Thymus (tissue), 11 donors: ENCODE data around the gene ZNF283. TPM values are rescaled to one million over a fixed set of nuclear protein-coding genes. Genes with fewer than 3 reads are reported as not detected.

Experiments used
- DNase-seq, 9 donors: peaks; one replicate each; pipeline ENCODE4 v3.0.0-alpha.2; 2013; ENCODE audit warnings: low spot score in 9 of 9, low read depth in 6 of 9, missing footprints in 1 of 9
- H3K27ac ChIP-seq, 2 donors: one replicate each; pipeline ENCODE4 v1.5.1; 2013; ENCODE audit warnings: control low read depth in 1 of 2, low read depth in 1 of 2, low read length in 1 of 2, mild to moderate bottlenecking in 1 of 2, moderate library complexity in 1 of 2
- H3K27me3 ChIP-seq, 2 donors: one replicate each; pipeline ENCODE4 v1.5.1; 2013; ENCODE audit warnings: low read length in 1 of 2; ENCODE audit not compliant: control insufficient read depth in 2 of 2, insufficient read depth in 1 of 2
- H3K36me3 ChIP-seq, 2 donors: one replicate each; pipeline ENCODE4 v1.5.1; 2013; ENCODE audit warnings: low read length in 1 of 2, mild to moderate bottlenecking in 1 of 2, moderate library complexity in 1 of 2; ENCODE audit not compliant: control insufficient read depth in 2 of 2, insufficient read depth in 2 of 2
- H3K4me1 ChIP-seq, 2 donors: one replicate each; pipeline ENCODE4 v1.5.1; 2013; ENCODE audit warnings: low read length in 2 of 2; ENCODE audit not compliant: control insufficient read depth in 2 of 2, insufficient read depth in 2 of 2
- H3K4me3 ChIP-seq, 2 donors: one replicate each; pipeline ENCODE4 v1.5.1; 2013; ENCODE audit warnings: low read length in 2 of 2, control low read depth in 1 of 2, mild to moderate bottlenecking in 1 of 2
- H3K9me3 ChIP-seq, 2 donors: one replicate each; pipeline ENCODE4 v1.5.1; 2013; ENCODE audit warnings: low read length in 1 of 2, mild to moderate bottlenecking in 1 of 2; ENCODE audit not compliant: control insufficient read depth in 2 of 2, insufficient read depth in 1 of 2
- WGBS: extraction: QIAGEN DNeasy Blood & Tissue Kit; methylation state at CpG from one replicate; pipeline ENCODE4 v1.1.7; 2013; 5-methylcytosine and 5-hydroxymethylcytosine counted together
- polyA plus RNA-seq: library from polyadenylated mRNA; stranded (reverse); fragments of 200-250 nt; gene quantifications from one replicate; pipeline ENCODE4 v1.2.3, GENCODE V29; 2013
- total RNA-seq: library from RNA; stranded (reverse); fragments of 120-200 nt; gene quantifications from one replicate; pipeline ENCODE4 v1.2.4, GENCODE V29; 2013
- donor health status: healthy.

Gene ZNF283
- total and polyA plus RNA-seq, 2 donors: 4.6 to 5.9 TPM

DNA sequence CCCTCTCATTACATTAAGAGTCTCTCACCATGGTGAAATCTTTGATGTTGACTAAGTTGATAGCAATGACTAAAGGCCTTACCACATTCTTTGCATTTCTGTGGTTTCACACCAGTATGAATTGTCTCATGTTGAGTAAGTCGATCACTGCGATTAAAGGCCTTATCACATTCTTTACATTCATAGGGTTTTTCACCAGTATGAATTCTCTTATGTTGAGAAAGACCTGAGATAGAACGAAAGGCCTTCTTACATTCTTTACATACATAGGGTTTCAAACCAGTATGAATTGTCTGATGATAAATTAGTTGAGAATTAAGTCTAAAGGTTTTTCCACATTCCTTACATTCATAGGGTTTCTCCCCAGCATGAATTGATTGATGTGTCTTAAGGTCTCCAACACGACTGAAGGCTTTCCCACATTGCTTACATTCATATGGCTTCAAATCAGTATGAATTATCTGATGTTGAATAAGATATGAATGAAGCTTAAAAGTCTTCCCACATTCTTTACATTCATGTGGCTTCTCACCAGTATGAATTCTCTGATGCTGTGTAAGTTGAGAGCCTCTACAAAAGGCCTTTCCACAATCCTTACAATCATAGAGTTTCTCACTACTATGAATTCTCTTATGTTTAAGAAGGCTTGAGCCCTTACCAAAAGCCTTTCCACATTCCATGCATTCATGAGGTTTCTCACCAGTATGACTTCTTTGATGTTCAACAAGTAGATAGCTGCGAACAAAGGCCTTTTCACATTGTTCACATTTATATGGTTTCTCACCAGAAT lies 45.6 kb downstream of the ZNF283 start:
- WGBS: 81% methylated on average over 5 of the region's 5 CpGs
- no peaks in the 10 kb centered on the region for H3K4me1 ChIP-seq
- no peak for DNase-seq
- no peak overlapping the region for H3K4me3 ChIP-seq
- H3K9me3 ChIP-seq: peaks cover 0 to 7% of the 10 kb centered on the region in 2 donors
- H3K36me3 ChIP-seq: no peaks in the 10 kb centered on the region
- H3K27ac ChIP-seq: no peak overlapping the region
- no peaks in the 10 kb centered on the region for H3K27me3 ChIP-seq

GRCh38 chr19:43880483-43880882 lies 53.4 kb downstream of the ZNF283 start:
- Histone ChIP-seq H3K9me3 (peaks cover 0 to 5% of the 10 kb centered on the region in 2 donors), H3K27me3 (no peaks in the 10 kb centered on the region), H3K4me3 (no peak overlapping the region), H3K27ac (no peak overlapping the region), H3K4me1 (no peaks in the 10 kb centered on the region), H3K36me3 (no peaks in the 10 kb centered on the region)
- DNase-seq: no peak
- WGBS: 93% methylated on average over 5 of the region's 5 CpGs

DNA sequence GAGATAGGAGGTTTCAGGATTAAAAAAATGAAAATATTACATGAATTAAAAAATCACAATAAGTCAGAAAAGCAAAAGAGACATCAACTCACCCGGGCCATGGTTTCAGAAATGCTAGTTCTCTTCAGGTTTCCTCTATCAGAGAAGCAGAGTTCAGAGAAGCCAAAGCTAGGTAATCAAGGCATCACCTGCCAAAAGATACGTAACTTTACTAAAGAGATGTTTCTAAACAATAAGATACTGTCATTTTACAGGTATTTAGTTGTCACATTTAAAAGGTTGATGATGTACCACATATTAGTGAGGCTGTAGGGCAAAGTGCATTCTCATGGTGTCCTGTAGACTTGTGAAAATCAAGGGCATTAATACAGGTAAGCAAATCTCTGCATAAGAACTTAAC lies 56.7 kb downstream of the ZNF283 start, which contains the start of gene ZNF404:
Gene ZNF404 (minus strand): TSS at position 101 of the 400 bp plus-strand sequence.
- Histone ChIP-seq H3K9me3 (peaks cover 0 to 5% of the 10 kb centered on the region in 2 donors), H3K4me3 (no peak within 1 kb of the TSS), H3K27ac (no peak within 1 kb of the TSS), H3K36me3 (no peaks in the 10 kb centered on the region), H3K4me1 (no peaks in the 10 kb centered on the region), H3K27me3 (no peaks in the 10 kb centered on the region)
- WGBS: 85% methylated on average over 2 of the region's 2 CpGs
- no peak for DNase-seq

- Histone ChIP-seq H3K36me3 (no peaks in the 10 kb centered on the region), H3K27ac (no peak overlapping the region), H3K4me3 (no peak overlapping the region), H3K27me3 (no peaks in the 10 kb centered on the region), H3K9me3 (no peaks in the 10 kb centered on the region), H3K4me1 (peaks cover 0 to under 1% of the 10 kb centered on the region in 2 donors)
- DNase-seq: no peak
- 98% methylated on average over 2 of the region's 2 CpGs for WGBS
Measured at GRCh38 chr19:43895727-43896308, 68.7 kb downstream of the ZNF283 start.

Other genes starting within 250 kb of the ZNF283 start
- 4.4 TPM for gene IRGQ, start 231.2 kb upstream of the ZNF283 start, total RNA-seq
- 7.5 TPM for gene IRGQ, start 231.2 kb upstream of the ZNF283 start, polyA plus RNA-seq
- 9.7 TPM for gene ZNF576, start 230.7 kb upstream of the ZNF283 start, total RNA-seq
- 10.3 TPM for gene ZNF576, start 230.7 kb upstream of the ZNF283 start, polyA plus RNA-seq
- 0.05 TPM for gene SRRM5, start 215.2 kb upstream of the ZNF283 start, total RNA-seq
- gene SRRM5, start 215.2 kb upstream of the ZNF283 start, polyA plus RNA-seq: 0.39 TPM
- 74.3 TPM for gene ZNF428, start 207.7 kb upstream of the ZNF283 start, total RNA-seq
- gene ZNF428, start 207.7 kb upstream of the ZNF283 start, polyA plus RNA-seq: 54.8 TPM
- 1.5 TPM for gene CADM4, start 187.5 kb upstream of the ZNF283 start, total RNA-seq
- 6.5 TPM for gene CADM4, start 187.5 kb upstream of the ZNF283 start, polyA plus RNA-seq
- 5.3 TPM for gene PLAUR, start 157.2 kb upstream of the ZNF283 start, total RNA-seq
- gene PLAUR, start 157.2 kb upstream of the ZNF283 start, polyA plus RNA-seq: 15.3 TPM
- not detected for gene IRGC, start 111.2 kb upstream of the ZNF283 start, total RNA-seq
- 0.02 TPM for gene IRGC, start 111.2 kb upstream of the ZNF283 start, polyA plus RNA-seq
- 16.0 TPM for gene SMG9, start 72.4 kb upstream of the ZNF283 start, total RNA-seq
- gene SMG9, start 72.4 kb upstream of the ZNF283 start, polyA plus RNA-seq: 36.9 TPM
- gene KCNN4, start 46.3 kb upstream of the ZNF283 start, total RNA-seq: 8.7 TPM
- 22.9 TPM for gene KCNN4, start 46.3 kb upstream of the ZNF283 start, polyA plus RNA-seq
- 1.7 TPM for gene LYPD5, start 24.9 kb upstream of the ZNF283 start, total RNA-seq
- gene LYPD5, start 24.9 kb upstream of the ZNF283 start, polyA plus RNA-seq: 3.2 TPM
- gene ZNF404, start 56.6 kb downstream of the ZNF283 start, total RNA-seq: 2.1 TPM
- 26.6 TPM for gene ZNF404, start 56.6 kb downstream of the ZNF283 start, polyA plus RNA-seq
- gene ZNF45, start 108.0 kb downstream of the ZNF283 start, total RNA-seq: 18.2 TPM
- 8.6 TPM for gene ZNF45, start 108.0 kb downstream of the ZNF283 start, polyA plus RNA-seq
- 2.4 TPM for gene ZNF221, start 123.9 kb downstream of the ZNF283 start, total RNA-seq
- 1.1 TPM for gene ZNF221, start 123.9 kb downstream of the ZNF283 start, polyA plus RNA-seq
- 9.8 TPM for gene ZNF155, start 156.9 kb downstream of the ZNF283 start, total RNA-seq
- 8.6 TPM for gene ZNF155, start 156.9 kb downstream of the ZNF283 start, polyA plus RNA-seq
- 4.9 TPM for gene ZNF230, start 175.6 kb downstream of the ZNF283 start, total RNA-seq
- gene ZNF230, start 175.6 kb downstream of the ZNF283 start, polyA plus RNA-seq: 5.5 TPM
- gene ZNF222, start 198.1 kb downstream of the ZNF283 start, total RNA-seq: 9.6 TPM
- gene ZNF222, start 198.1 kb downstream of the ZNF283 start, polyA plus RNA-seq: 7.5 TPM
- 5.5 TPM for gene ZNF223, start 224.7 kb downstream of the ZNF283 start, total RNA-seq
- gene ZNF223, start 224.7 kb downstream of the ZNF283 start, polyA plus RNA-seq: 5.0 TPM
- 2.4 TPM for gene ZNF284, start 244.8 kb downstream of the ZNF283 start, total RNA-seq
- gene ZNF284, start 244.8 kb downstream of the ZNF283 start, polyA plus RNA-seq: 1.9 TPM